Measurements from ENCODE around the gene MX2.

MX2 gene

GRCh38 chr21:41321908-41322495, 39.8 kb upstream of the MX2 start:
- Histone ChIP-seq H3K9me2 (replicated peaks; ENCODE audit: control insufficient read depth, low read length) (no peaks in the 10 kb centered on the region), H4K20me1 (ENCODE audit: control insufficient read depth, insufficient read depth, low read depth, low read length) (no peaks in the 10 kb centered on the region), H3K9me3 (ENCODE audit: control insufficient read depth, insufficient read depth, low read length) (no peaks in the 10 kb centered on the region), H3K4me2 (ENCODE audit: low read length) (peak overlapping the region; percentile 37), H3F3A (ENCODE audit: control insufficient read depth, insufficient read depth) (no peaks in the 10 kb centered on the region), H3K4me3 (ENCODE audit: low read length) (no peak overlapping the region), H3K4me1 (ENCODE audit: control insufficient read depth, low read length) (peaks cover 17% of the 10 kb centered on the region), H3K27ac (ENCODE audit: low read depth, low read length) (peak overlapping the region; percentile 56), H3K79me2 (ENCODE audit: control insufficient read depth, low read length) (no peaks in the 10 kb centered on the region), H3K27me3 (ENCODE audit: control insufficient read depth, low read length) (no peaks in the 10 kb centered on the region), H3K36me3 (ENCODE audit: control insufficient read depth, low read length) (no peaks in the 10 kb centered on the region)
- TF ChIP-seq EZH2phosphoT487 (IDR thresholded peaks at IDR 0.05; ENCODE audit: borderline replicate concordance, low read length) (no peak), CTCF (IDR thresholded peaks at IDR 0.05; ENCODE audit: low read depth, low read length, poor library complexity, severe bottlenecking) (no peak)

- Histone ChIP-seq H3K4me1 (ENCODE audit: control insufficient read depth, low read length) (peaks cover 17% of the 10 kb centered on the region), H3K36me3 (ENCODE audit: control insufficient read depth, low read length) (no peaks in the 10 kb centered on the region), H3K27ac (ENCODE audit: low read depth, low read length) (no peak overlapping the region), H3K79me2 (ENCODE audit: control insufficient read depth, low read length) (no peaks in the 10 kb centered on the region), H4K20me1 (ENCODE audit: control insufficient read depth, insufficient read depth, low read depth, low read length) (no peaks in the 10 kb centered on the region), H3K9me3 (ENCODE audit: control insufficient read depth, insufficient read depth, low read length) (no peaks in the 10 kb centered on the region), H3K4me3 (ENCODE audit: low read length) (no peak overlapping the region), H3F3A (ENCODE audit: control insufficient read depth, insufficient read depth) (no peaks in the 10 kb centered on the region), H3K4me2 (ENCODE audit: low read length) (no peak overlapping the region), H3K9me2 (replicated peaks; ENCODE audit: control insufficient read depth, low read length) (no peaks in the 10 kb centered on the region), H3K27me3 (ENCODE audit: control insufficient read depth, low read length) (no peaks in the 10 kb centered on the region; the same call in 1 of the 2 replicates)
- TF ChIP-seq EZH2phosphoT487 (IDR thresholded peaks at IDR 0.05; ENCODE audit: borderline replicate concordance, low read length), result no peak
Measured at GRCh38 chr21:41322496-41323382, 39.1 kb upstream of the MX2 start.

- Histone ChIP-seq H3K4me3 (ENCODE audit: low read length) (no peak overlapping the region), H3K9me2 (replicated peaks; ENCODE audit: control insufficient read depth, low read length) (no peaks in the 10 kb centered on the region), H3K4me1 (ENCODE audit: control insufficient read depth, low read length) (peaks cover 17% of the 10 kb centered on the region), H3K27me3 (ENCODE audit: control insufficient read depth, low read length) (no peaks in the 10 kb centered on the region; the same call in 1 of the 2 replicates), H3F3A (ENCODE audit: control insufficient read depth, insufficient read depth) (no peaks in the 10 kb centered on the region), H3K9me3 (ENCODE audit: control insufficient read depth, insufficient read depth, low read length) (no peaks in the 10 kb centered on the region), H3K79me2 (ENCODE audit: control insufficient read depth, low read length) (no peaks in the 10 kb centered on the region), H3K27ac (ENCODE audit: low read depth, low read length) (no peak overlapping the region), H3K4me2 (ENCODE audit: low read length) (no peak overlapping the region), H4K20me1 (ENCODE audit: control insufficient read depth, insufficient read depth, low read depth, low read length) (no peaks in the 10 kb centered on the region), H3K36me3 (ENCODE audit: control insufficient read depth, low read length) (no peaks in the 10 kb centered on the region)
- TF ChIP-seq CTCF (IDR thresholded peaks at IDR 0.05; ENCODE audit: low read depth, low read length, poor library complexity, severe bottlenecking) (no peak), EZH2phosphoT487 (IDR thresholded peaks at IDR 0.05; ENCODE audit: borderline replicate concordance, low read length) (no peak)
Measured at GRCh38 chr21:41325138-41325912, 36.5 kb upstream of the MX2 start.

Measured in DOHH2 (cell line).